Mesenchymal stem cell (in vitro differentiated cells and primary cell): ENCODE measurements around the gene ZNF316. TPM values are rescaled to one million over a fixed set of nuclear protein-coding genes. Genes with fewer than 3 reads are reported as not detected.

Experiments used
- DNase-seq: peaks from one replicate; pipeline ENCODE4 v3.0.0-alpha.2; 2013
- H2AFZ ChIP-seq: one replicate; pipeline ENCODE4 v1.6.1; 2013; ENCODE audit warnings: low read depth, mild to moderate bottlenecking, control low read depth, inconsistent platforms, low read length, moderate library complexity
- H2AK5ac ChIP-seq: 2 replicates; pipeline ENCODE4 v1.6.1; 2013; ENCODE audit warnings: low read length, moderate library complexity, mild to moderate bottlenecking, inconsistent platforms; ENCODE audit not compliant: severe bottlenecking
- H2BK120ac ChIP-seq: one replicate; pipeline ENCODE4 v1.6.1; 2013; ENCODE audit warnings: low read depth, mild to moderate bottlenecking, inconsistent platforms, low read length, moderate library complexity
- H2BK12ac ChIP-seq, 2 experiments: one replicate each; pipeline ENCODE4 v1.6.1; 2013; ENCODE audit warnings: inconsistent platforms in 2 of 2, low read length in 2 of 2, mild to moderate bottlenecking in 2 of 2, moderate library complexity in 2 of 2, control low read depth in 1 of 2
- H2BK15ac ChIP-seq: one replicate; pipeline ENCODE4 v1.6.1; 2013; ENCODE audit warnings: mild to moderate bottlenecking, low read depth, inconsistent platforms; ENCODE audit not compliant: poor library complexity, severe bottlenecking
- H2BK5ac ChIP-seq: 2 replicates; pipeline ENCODE4 v1.6.1; 2013; ENCODE audit warnings: low read depth, mild to moderate bottlenecking, low read length, control low read depth, inconsistent platforms; ENCODE audit not compliant: poor library complexity, severe bottlenecking
- H3K14ac ChIP-seq, 2 experiments: one replicate each; pipeline ENCODE4 v1.6.1; 2013; ENCODE audit warnings: inconsistent platforms in 2 of 2, low read length in 2 of 2, control low read depth in 1 of 2, mild to moderate bottlenecking in 1 of 2, moderate library complexity in 1 of 2
- H3K18ac ChIP-seq, 2 experiments: one replicate each; pipeline ENCODE4 v1.6.1; 2013; ENCODE audit warnings: inconsistent platforms in 2 of 2, low read length in 2 of 2, control low read depth in 1 of 2, low read depth in 1 of 2, mild to moderate bottlenecking in 1 of 2
- H3K23ac ChIP-seq, 2 experiments: one replicate each; pipeline ENCODE4 v1.6.1; 2013; ENCODE audit warnings: inconsistent platforms in 2 of 2, low read length in 2 of 2, mild to moderate bottlenecking in 2 of 2, moderate library complexity in 2 of 2, control low read depth in 1 of 2
- H3K27ac ChIP-seq: 2 replicates; pipeline ENCODE4 v1.5.1; 2013; ENCODE audit warnings: mild to moderate bottlenecking, moderate library complexity, low read length, control low read depth, inconsistent platforms; ENCODE audit not compliant: poor library complexity, severe bottlenecking
- H3K27me3 ChIP-seq, 2 experiments: 2 replicates each; pipeline versions ENCODE4 v1.6.1 to v1.7.0; 2013; ENCODE audit warnings: low read length in 2 of 2, mild to moderate bottlenecking in 2 of 2, moderate library complexity in 2 of 2, control low read depth in 1 of 2, inconsistent platforms in 1 of 2; ENCODE audit not compliant: control insufficient read depth in 1 of 2, insufficient read depth in 1 of 2
- H3K36me3 ChIP-seq, 2 experiments: 2 replicates each; pipeline versions ENCODE4 v1.6.1 to v1.7.0; 2013; ENCODE audit warnings: low read length in 2 of 2, control low read depth in 1 of 2, inconsistent platforms in 1 of 2, low read depth in 1 of 2, mild to moderate bottlenecking in 1 of 2; ENCODE audit not compliant: insufficient read depth in 2 of 2, control insufficient read depth in 1 of 2
- H3K4ac ChIP-seq, 2 experiments: one replicate each; pipeline ENCODE4 v1.6.1; 2013; ENCODE audit warnings: inconsistent platforms in 2 of 2, low read length in 2 of 2, mild to moderate bottlenecking in 2 of 2, moderate library complexity in 2 of 2, control low read depth in 1 of 2, low read depth in 1 of 2
- H3K4me1 ChIP-seq: 2 replicates; pipeline ENCODE4 v1.6.1; 2013; ENCODE audit warnings: low read depth, low read length, control low read depth; ENCODE audit not compliant: control insufficient read depth, insufficient read depth
- H3K4me2 ChIP-seq: 2 replicates; pipeline ENCODE4 v1.6.1; 2013; ENCODE audit warnings: low read length, mild to moderate bottlenecking, inconsistent platforms; ENCODE audit not compliant: poor library complexity, severe bottlenecking
- H3K4me3 ChIP-seq, 2 experiments: 2 replicates each; pipeline versions ENCODE4 v1.5.1 to v1.7.0; 2013; ENCODE audit warnings: low read length in 2 of 2, mild to moderate bottlenecking in 2 of 2, control low read depth in 1 of 2, low read depth in 1 of 2; ENCODE audit not compliant: insufficient read depth in 1 of 2
- H3K79me1 ChIP-seq: replicated peaks from 2 replicates; pipeline ENCODE4 v1.6.1; 2013; ENCODE audit warnings: mild to moderate bottlenecking, control low read depth, low read length, inconsistent platforms; ENCODE audit not compliant: poor library complexity, severe bottlenecking
- H3K9ac ChIP-seq: 2 replicates; pipeline ENCODE4 v1.7.0; 2013; ENCODE audit warnings: mild to moderate bottlenecking, low read length, moderate library complexity
- H3K9me3 ChIP-seq: 2 replicates; pipeline ENCODE4 v1.7.0; 2013; ENCODE audit warnings: mild to moderate bottlenecking, low read length; ENCODE audit not compliant: control insufficient read depth
- H4K8ac ChIP-seq: one replicate; pipeline ENCODE4 v1.6.1; 2013; ENCODE audit warnings: inconsistent platforms, mild to moderate bottlenecking, low read length, moderate library complexity
- H4K91ac ChIP-seq: one replicate; pipeline ENCODE4 v1.6.1; 2013; ENCODE audit warnings: mild to moderate bottlenecking, low read length, inconsistent platforms
- WGBS: methylation state at CpG from one replicate; pipeline ENCODE4 v1.1.7; 2013; ENCODE audit warnings: mixed read lengths; 5-methylcytosine and 5-hydroxymethylcytosine counted together
- polyA plus RNA-seq, 2 experiments: library from polyadenylated mRNA; stranded (reverse); fragments of 200-250 nt; gene quantifications; one replicate each; pipeline ENCODE4 v1.2.3, GENCODE V29; 2013

Gene ZNF316
- polyA plus RNA-seq (2013, experiment 1 of 2), result 6.9 TPM
- polyA plus RNA-seq (2013, experiment 2 of 2), result 6.4 TPM

GRCh38 chr7:6636741-6637543 is at the start of gene ZNF316:
TSS of gene ZNF316 (plus strand) at chr7:6637318. CDS start at chr7:6642410, 5,092 bp downstream.
- peak within 1 kb of the TSS; percentile 36 for H2BK5ac ChIP-seq
- no peaks in the 10 kb centered on the region for H3K27me3 ChIP-seq
- peak within 1 kb of the TSS; percentile 88 for H4K91ac ChIP-seq
- 2% methylated on average over 58 of the region's 104 CpGs for WGBS
- H2BK12ac ChIP-seq, result peak within 1 kb of the TSS in 1 of 2 experiments; percentile 40
- peak within 1 kb of the TSS; percentile 93 for H4K8ac ChIP-seq
- H3K4ac ChIP-seq, result peak within 1 kb of the TSS; percentile 95
- peak within 1 kb of the TSS; percentile 89 for H3K4me2 ChIP-seq
- H3K14ac ChIP-seq, result peak within 1 kb of the TSS in 1 of 2 experiments; percentile 98
- H3K9me3 ChIP-seq, result no peaks in the 10 kb centered on the region
- H2BK15ac ChIP-seq, result peak within 1 kb of the TSS; percentile 98
- H3K4me3 ChIP-seq, result peak within 1 kb of the TSS; percentile 86 to 89
- peak within 1 kb of the TSS; percentile 90 for H3K9ac ChIP-seq
- DNase-seq, result peak; percentile 41
- peak within 1 kb of the TSS; percentile 53 for H2AFZ ChIP-seq
- H3K36me3 ChIP-seq, result peaks cover 15 to 28% of the 10 kb centered on the region in 2 experiments
- H3K79me1 ChIP-seq, result peaks cover 41% of the 10 kb centered on the region
- H3K23ac ChIP-seq, result peak within 1 kb of the TSS in 1 of 2 experiments; percentile 97
- H3K18ac ChIP-seq, result peak within 1 kb of the TSS; percentile 92 to 96
- H2AK5ac ChIP-seq, result peak within 1 kb of the TSS; percentile 39
- peak within 1 kb of the TSS; percentile 89 for H2BK120ac ChIP-seq
- peaks cover 23% of the 10 kb centered on the region for H3K4me1 ChIP-seq
- H3K27ac ChIP-seq, result no peak within 1 kb of the TSS

GRCh38 chr7:6588566-6588965 is 48.6 kb upstream of the ZNF316 start:
- no peak overlapping the region for H3K4ac ChIP-seq
- no peak overlapping the region for H3K27ac ChIP-seq
- peaks cover 16% of the 10 kb centered on the region for H3K79me1 ChIP-seq
- H3K9ac ChIP-seq, result no peak overlapping the region
- 89% methylated on average over 8 of the region's 9 CpGs for WGBS
- H3K4me1 ChIP-seq, result peaks cover 8% of the 10 kb centered on the region
- H4K8ac ChIP-seq, result no peak overlapping the region
- H3K27me3 ChIP-seq, result no peaks in the 10 kb centered on the region
- no peak overlapping the region for H2BK5ac ChIP-seq
- H3K14ac ChIP-seq, result no peak overlapping the region
- H3K4me3 ChIP-seq, result no peak overlapping the region
- no peak overlapping the region for H2BK15ac ChIP-seq
- no peak overlapping the region for H3K4me2 ChIP-seq
- H2BK120ac ChIP-seq, result no peak overlapping the region
- no peak overlapping the region for H2AK5ac ChIP-seq
- H2BK12ac ChIP-seq, result no peak overlapping the region
- H3K23ac ChIP-seq, result no peak overlapping the region
- no peaks in the 10 kb centered on the region for H3K9me3 ChIP-seq
- H4K91ac ChIP-seq, result no peak overlapping the region
- H3K18ac ChIP-seq, result no peak overlapping the region
- H3K36me3 ChIP-seq, result peaks cover 46 to 52% of the 10 kb centered on the region in 2 experiments
- no peak for DNase-seq
- no peak overlapping the region for H2AFZ ChIP-seq

- H4K91ac ChIP-seq, result no peak overlapping the region
- H3K4ac ChIP-seq, result no peak overlapping the region
- 52% methylated on average over 18 of the region's 22 CpGs for WGBS
- peak overlapping the region; percentile 97 for H3K4me2 ChIP-seq
- peaks cover 51 to 52% of the 10 kb centered on the region in 2 experiments for H3K36me3 ChIP-seq
- no peak overlapping the region for H3K14ac ChIP-seq
- H3K4me1 ChIP-seq, result peaks cover 8% of the 10 kb centered on the region
- peak overlapping the region; percentile 65 for H2AFZ ChIP-seq
- H3K79me1 ChIP-seq, result peaks cover 19% of the 10 kb centered on the region
- no peak overlapping the region for H3K27ac ChIP-seq
- no peak overlapping the region for H2BK5ac ChIP-seq
- no peak overlapping the region for H2BK15ac ChIP-seq
- no peaks in the 10 kb centered on the region for H3K9me3 ChIP-seq
- no peak overlapping the region for H2AK5ac ChIP-seq
- no peaks in the 10 kb centered on the region for H3K27me3 ChIP-seq
- H4K8ac ChIP-seq, result peak overlapping the region; percentile 45
- H2BK120ac ChIP-seq, result no peak overlapping the region
- no peak overlapping the region for H3K18ac ChIP-seq
- H3K9ac ChIP-seq, result peak overlapping the region; percentile 60
- no peak for DNase-seq
- H2BK12ac ChIP-seq, result no peak overlapping the region
- peak overlapping the region; percentile 70 to 96 for H3K4me3 ChIP-seq
- H3K23ac ChIP-seq, result no peak overlapping the region
These were observed 47.8 kb upstream of the ZNF316 start for GRCh38 chr7:6589151-6589828.
